Cardiac fibroblast (primary cell): ENCODE data around the gene GRHL1.

ENCODE experiments used
- DNase-seq, 2 donors: peaks; one replicate each; pipeline versions ENCODE4 v3.0.0 to v3.0.0-alpha.2; 2010; ENCODE audit warnings: low read depth in 2 of 2
- H3K4me3 ChIP-seq, 2 donors: replicated peaks in 1 of 2; 1 replicate in 1 of 2; 2 replicates in 1 of 2; pipeline ENCODE4 v1.5.1; 2011; ENCODE audit warnings: low read depth in 2 of 2, low read length in 2 of 2, mild to moderate bottlenecking in 2 of 2, moderate library complexity in 1 of 2
- CTCF ChIP-seq: IDR thresholded peaks from one replicate; pipeline ENCODE4 v1.5.1; 2011; ENCODE audit warnings: low read depth, mild to moderate bottlenecking, low read length, inconsistent platforms

Gene GRHL1

DNA sequence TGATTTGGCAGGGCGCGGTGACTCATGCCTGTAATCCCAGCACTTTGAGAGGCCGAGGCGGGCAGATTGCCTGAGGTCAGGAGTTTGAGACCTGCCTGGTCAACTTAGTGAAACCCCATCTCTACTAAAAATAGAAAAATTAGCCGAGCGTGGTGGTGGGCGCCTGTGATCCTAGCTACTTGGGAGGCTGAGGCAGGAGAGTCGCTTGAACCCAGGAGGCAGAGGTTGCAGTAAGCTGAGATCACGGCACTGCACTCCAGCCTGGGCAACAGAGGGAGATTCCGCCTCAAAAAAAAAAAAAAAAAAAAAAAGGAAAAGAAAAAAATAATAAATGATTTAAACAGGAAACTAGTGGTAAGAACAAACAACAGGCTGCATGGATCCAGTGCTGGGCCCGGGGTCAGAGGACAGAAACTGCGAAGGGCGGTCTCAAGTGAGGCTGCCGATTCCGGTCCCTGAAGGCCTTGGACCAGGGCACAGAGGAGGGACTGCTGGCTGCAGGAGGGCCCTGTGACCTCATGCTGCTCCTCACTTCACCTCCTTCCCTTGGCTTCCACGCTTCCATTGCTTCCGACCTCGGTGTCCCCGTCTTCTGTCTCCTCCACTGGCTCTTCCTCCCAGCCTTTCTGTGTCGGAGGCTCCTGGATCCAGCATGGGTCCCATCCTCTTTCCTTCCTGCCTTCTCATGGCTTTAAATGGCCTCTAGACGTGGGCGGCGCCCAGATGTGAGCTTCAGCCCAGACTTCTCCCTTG lies 2.1 kb upstream of the GRHL1 start:
- DNase-seq: no peak
- no peak overlapping the region for H3K4me3 ChIP-seq
- no peak for TF ChIP-seq CTCF

- no peak overlapping the region for H3K4me3 ChIP-seq
- no peak for TF ChIP-seq CTCF
- no peak for DNase-seq
These were observed 1.4 kb upstream of the GRHL1 start for GRCh38 chr2:9949992-9950520.

- DNase-seq: no peak
- TF ChIP-seq CTCF: no peak
- H3K4me3 ChIP-seq: peak overlapping the region; percentile 50 to 51
These were observed 797 bp upstream of the GRHL1 start for GRCh38 chr2:9950521-9951271.

DNA sequence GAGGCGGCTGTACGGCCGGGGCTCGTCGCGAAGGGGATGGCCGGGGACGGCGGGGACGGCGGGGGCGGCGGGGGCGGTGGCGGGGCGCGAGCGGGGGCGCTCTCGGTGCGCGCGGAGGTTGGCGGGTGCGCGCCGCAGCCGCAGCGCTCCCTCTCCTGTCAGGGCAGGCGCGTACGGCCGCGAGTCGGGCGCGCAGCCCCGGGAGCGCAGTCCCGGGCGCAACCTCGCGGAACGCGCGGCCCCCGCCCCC lies 296 bp upstream of the GRHL1 start:
- DNase-seq: no peak
- peak overlapping the region; percentile 50 to 51 for H3K4me3 ChIP-seq
- TF ChIP-seq CTCF: no peak

- no peak for TF ChIP-seq CTCF
- no peak for DNase-seq
- peak overlapping the region in 1 of 2 donors; percentile 59 for H3K4me3 ChIP-seq
These were observed 819 bp downstream of the GRHL1 start for GRCh38 chr2:9952286-9952737.

GRCh38 chr2:9952856-9953503 lies 1.5 kb downstream of the GRHL1 start:
- no peak for DNase-seq
- no peak overlapping the region for H3K4me3 ChIP-seq
- no peak for TF ChIP-seq CTCF
